ENCODE measurements around the gene PPFIA4.
A peak's percentile ranks its signal among the peaks of the same experiment; 100 is the strongest.

PPFIA4 gene

DNA sequence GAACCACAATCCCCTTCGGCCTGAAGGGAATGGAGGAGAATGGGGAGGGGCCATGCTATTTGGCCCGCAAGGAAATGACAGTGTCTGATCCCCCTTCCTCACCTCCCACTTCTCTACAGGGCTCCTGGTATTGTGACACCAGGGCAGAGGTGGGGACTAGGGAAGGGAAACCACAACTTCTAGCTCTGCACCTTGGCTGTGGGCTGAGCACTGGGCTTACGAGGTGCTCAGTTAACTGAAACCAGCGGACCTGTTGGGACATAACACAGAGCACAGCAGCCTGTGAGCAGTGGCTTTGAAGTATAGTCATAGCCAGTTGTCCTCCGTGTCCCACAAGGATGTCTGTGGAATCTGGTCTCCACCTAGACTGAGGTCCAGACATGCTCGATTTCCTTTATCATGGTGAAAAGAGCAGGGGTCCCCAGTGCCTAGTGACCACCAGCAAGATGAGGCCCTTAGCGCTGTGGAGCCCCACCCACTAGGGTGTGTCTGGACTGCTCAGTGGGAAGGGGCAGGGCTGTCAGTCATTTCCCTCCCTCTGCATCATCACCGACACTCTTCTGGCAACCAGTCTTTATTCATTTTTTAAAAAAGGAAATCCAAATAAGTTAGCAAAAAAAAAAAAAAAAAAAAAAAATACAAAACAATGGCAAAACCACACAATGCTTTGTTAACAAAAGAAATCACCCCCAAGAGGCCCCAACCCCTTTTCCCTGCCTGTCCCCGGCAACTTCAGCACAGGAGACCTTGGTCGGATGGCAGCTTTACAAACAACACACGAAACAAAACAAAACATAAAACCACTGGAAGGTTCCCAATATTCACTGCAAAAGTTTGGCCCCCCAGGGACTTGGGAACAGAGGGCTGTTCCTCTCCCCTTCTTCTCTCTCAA lies 56.5 kb downstream of the PPFIA4 start:
- no peak for DNase-seq (ENCODE audit: low read depth in 3 of 3)

DNA sequence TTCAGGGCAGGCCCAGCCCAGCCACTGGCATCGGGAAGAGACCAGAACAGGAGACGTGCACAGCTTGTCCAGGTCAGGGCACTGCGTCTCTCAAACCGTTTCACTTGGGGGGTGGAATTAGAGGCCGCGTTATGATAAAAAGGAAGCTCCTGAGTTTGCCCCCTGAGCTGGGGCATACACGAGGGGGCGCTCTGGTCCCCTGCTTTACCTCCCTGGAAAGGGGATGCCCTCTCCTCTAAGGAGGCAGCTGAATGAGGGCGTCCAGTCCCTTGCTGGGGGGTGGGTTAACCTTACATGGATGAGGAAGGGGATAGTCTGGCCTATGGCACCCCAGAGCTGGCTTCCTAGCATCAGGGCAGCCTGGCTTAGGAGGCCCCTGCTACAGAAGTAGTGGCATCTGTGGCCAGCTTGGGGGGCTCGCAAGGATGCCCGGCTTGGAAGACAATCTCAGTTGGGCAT lies 57.2 kb downstream of the PPFIA4 start:
- no peak for DNase-seq (ENCODE audit: low read depth in 3 of 3)

DNA sequence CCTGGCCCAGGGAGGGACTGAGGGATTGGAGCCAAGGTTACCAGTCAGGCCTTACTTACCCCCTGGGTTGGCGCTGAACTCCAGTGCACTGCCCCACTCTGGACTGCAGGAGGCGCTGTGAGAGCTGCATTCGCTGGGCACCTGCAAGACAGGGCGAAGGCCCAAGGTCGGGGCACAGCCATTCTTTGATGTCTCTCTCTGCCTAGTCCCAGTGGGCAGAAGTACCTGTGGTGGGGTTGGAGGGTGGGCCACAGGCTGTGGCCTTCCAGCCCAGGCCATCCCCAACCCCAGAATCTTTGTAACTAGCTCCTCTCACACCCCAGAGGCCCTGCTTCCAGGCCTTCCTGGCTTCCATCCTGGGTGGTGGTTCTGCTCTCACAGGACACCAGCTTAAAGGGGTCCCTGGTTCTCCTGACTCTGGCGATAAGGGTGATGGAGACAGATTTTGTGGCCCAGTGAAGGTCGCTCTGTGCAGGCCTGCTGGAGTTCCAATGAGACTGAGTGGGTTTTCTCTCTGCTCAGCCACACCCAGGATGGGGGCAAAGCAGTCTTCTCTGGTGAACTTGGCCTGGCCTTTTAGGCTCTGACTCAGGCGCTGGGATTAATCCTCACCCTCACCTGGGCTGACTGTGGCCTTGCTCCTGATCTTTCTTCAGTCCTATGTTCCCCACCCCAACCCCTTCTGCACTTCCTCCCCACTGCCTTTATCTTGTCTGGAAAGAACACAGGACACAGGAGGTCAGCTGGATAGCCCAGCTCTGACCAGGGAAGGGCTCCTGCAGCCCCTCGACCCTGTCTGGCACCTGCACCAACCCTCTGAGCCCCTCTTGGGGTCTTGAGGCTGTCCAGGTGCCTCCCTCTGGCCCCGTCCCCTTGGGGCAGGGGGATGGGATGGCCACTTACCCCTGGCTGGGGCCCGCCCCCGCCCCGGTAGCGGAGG lies 58.6 kb downstream of the PPFIA4 start:
- DNase-seq (ENCODE audit: low read depth in 3 of 3), result peak in 1 of 3 experiments; percentile 47

DNA sequence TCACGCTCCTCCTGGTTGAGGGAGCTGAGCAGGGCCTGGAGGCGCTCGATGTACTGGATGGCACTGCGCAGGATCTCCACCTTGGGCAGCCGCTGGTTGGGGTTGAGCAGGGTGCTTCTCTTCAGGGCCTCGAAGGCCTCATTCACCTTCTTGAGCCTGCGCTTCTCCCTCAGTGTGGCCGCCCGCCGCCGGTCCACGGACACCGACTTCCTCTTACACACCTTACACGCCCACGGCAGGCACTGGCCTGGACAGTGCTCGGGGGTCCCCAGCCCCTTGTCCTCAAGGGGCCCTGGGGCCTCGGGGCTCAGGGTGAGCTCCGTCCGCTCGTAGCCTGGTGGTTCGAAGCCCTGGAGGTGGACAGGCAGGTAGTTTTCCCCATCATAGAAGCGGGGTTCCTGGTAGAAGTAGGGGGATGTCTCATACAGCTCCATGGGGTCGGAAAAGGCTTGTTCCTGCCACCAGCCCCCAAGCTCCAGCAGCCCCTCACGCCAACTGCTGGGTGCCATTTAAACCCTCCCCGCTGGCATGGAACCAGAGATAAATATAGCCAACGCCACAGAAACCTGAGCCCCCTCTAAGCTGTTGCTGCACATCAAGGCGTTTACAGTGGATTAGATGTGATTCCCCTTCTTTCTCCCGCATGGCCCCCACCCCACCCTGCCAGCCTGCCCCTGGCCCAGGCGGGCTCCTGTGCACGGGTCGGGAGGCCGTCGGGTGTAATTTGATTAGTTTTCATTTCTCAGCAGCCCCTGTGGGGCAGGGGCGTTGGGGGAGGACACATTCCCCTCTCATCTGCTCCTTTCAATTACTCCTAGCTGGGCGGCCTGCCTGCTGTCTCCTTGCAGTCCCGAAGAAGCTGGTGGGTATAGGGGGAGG lies 59.5 kb downstream of the PPFIA4 start, which contains the start of gene MYOG:
MYOG (minus strand) TSS at position 485 of the 879 bp plus-strand sequence; CDS start at position 434, 51 bp downstream.
- no peak for DNase-seq (ENCODE audit: low read depth in 3 of 3)

DNA sequence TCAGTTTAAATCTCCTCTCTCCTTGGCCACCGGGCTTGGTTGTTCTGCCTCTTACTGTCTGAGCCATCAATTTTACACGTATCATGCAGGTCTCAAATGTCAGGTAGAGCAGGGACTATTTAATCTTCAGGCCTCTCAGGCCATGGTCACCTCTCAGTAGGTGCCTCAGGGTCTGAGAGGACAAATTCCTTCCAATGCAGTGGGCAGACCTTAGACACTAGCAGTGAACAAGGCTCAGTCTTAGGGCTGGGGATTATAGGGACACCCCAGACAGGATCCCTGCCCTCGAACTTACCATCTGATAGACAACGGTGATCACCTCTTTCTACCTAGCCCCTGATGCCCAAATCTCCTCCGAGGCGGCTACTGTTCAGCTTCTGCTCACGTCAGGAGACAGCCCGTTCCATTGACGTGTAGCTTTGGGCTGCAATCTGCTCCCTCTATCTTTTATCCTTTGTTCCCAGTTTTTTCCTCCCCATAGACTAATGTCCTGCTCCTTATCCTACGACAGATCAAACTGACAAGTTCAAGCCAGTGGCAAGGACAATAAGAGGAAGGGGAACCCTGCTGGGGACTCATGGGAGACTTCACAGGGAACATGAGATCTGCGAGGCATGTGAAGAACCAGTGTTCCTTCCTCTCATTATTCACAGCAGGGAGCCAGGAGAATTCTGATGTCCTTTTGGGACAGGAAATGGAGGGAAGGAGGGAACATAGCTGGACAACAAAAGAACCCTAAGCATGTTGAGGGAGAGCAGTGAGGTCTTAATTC lies 60.9 kb downstream of the PPFIA4 start:
- no peak for DNase-seq (ENCODE audit: low read depth in 3 of 3)

DNA sequence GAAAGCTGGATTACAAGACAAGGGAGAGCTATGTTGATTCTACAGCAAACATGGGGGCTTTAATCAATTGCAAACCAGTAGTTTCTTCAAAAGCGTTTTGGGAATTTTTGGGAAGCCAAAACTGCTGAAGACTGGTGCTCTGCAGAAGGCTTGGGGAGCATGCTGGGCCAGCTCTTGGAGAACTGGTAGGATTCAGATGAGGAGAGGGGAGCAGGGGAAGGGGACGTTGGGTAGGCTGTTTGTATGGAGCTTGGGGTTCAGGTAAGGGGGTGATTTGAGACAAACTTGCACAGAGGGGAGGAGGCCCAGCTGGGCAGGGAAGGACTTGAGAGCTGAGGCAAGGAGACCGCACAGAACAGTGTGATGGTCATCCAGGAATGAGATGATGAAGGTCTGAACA lies 62.1 kb downstream of the PPFIA4 start:
- no peak for DNase-seq (ENCODE audit: low read depth in 3 of 3)

DNA sequence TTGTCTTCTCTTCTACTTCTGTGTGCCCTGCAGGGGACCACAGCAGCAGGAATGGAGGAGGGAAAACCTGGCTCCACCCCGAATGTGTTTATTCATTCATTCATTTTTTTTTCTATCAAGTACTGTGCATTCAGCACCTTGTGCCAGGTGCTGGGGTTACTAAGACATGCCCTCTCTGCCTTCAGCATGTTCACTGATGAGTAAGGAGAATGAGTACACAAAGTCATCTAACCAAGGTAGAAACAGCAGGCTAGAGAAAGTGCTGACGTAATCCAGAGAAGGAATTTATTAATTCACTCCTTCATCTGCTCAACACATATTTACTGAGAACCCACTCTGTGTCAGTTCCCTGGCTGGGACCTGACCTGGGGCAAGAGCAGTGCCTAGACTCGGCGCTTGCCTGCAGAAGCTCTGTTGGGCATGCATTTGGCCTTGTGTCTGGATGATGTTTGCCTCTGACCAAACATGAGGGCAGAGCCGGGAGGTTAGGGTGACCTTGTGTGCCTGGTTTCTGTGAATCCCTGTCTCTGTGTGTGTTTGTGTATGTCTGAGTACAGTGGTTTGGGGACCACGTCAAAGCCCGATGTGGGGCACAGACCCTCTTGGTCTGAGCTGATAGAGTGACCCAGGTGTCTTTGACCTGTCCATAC lies 62.8 kb downstream of the PPFIA4 start:
- no peak for DNase-seq (ENCODE audit: low read depth in 3 of 3)

DNA sequence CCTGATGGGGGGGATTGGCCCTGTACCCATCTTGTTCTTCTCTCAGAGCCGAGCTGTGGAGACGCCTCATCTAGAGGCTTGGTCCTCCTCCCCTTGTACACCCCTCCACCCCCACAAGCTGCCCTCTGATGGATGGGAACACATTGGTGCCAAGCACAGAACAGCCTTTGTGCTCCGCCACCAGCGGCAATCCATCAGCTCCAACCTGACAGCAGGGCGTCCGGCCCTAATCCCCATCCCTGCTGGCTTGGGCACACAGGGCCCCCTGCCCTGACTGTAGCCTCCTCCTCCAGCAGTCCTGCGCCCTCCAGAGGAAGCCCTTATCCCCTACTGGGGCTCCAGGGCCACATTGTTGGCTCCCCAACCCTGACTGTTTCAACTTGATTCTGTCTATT lies 63.4 kb downstream of the PPFIA4 start:
- DNase-seq (ENCODE audit: low read depth in 3 of 3), result no peak

DNA sequence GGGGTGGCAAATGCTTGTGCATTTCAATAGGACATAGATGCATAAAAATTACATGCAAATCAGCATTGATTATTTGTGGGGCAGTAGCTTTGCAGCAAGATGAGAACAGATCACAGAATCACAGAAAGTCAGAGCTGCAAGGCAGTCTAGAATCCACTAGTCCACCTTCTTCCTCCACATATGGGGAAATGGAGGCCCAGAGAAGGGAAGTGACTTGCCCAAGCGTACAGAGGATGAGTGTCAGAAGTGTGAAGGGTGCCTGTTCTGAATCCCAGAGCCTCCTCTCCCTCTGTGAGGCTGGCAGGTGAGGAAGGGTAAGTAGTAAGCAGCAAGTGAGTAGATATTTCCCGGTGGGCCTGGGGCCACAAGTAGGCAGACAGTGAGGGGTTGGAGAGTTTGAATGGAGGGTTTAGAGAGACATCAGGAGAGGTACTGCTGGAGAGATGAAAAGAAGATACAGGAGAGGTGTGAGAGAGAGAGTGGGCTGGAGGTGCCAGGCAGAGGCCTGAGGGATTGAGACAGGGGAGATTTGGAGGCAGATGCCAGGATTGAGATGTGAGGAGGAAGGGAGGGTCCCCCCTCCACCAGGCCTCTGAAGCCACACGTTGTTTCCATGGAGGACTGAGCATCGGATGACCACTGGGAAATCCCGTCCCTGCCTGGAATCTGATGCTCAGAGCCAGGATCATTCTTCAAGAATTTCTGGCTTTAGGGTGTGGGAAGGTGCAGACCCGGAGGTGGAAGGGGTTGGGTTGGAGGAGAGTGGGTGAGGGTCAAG lies 64.3 kb downstream of the PPFIA4 start:
- no peak for DNase-seq (ENCODE audit: low read depth in 3 of 3)

DNA sequence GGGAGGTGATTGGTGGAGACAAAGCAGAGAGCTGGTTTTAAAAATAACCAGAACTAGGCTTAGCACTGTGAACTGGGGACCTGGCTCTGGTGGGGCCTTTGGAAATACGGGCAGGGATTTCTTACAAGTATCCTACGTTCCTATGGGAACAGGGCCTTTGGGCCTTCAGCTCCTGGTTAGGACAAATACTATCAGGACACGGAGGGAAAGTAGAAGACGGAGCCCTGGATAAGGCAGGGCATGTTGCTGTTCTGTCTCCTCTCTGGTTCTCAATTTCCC lies 64.8 kb downstream of the PPFIA4 start:
- no peak for DNase-seq (ENCODE audit: low read depth in 3 of 3)

DNA sequence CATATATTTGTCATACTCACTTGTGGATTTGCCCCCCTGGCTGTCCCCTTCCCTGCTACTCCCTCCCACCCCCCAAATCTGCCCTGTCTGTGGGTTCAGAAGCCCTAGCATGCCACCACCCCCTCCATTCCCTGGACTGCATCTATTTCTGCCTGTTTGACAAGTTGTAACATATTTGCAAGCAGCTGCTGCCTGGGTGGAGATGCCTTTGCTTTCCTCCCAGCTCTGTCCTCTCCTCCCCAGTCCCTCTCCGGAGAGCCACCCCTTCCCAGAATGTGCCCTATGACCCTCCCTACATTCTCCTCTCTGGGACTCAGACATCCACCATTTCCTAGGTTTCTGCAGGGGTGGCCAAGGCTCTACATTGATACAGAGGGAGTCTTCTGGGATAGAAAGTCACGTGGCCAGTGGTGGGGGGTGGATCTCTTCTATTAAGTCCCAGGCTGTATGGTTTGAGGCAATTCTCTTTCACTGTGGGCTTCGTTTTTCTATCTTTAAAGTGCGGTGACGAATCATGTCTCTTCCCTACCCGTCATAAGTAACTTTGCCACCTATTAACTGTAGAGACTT lies 65.6 kb downstream of the PPFIA4 start:
- no peak for DNase-seq (ENCODE audit: low read depth in 3 of 3)

DNA sequence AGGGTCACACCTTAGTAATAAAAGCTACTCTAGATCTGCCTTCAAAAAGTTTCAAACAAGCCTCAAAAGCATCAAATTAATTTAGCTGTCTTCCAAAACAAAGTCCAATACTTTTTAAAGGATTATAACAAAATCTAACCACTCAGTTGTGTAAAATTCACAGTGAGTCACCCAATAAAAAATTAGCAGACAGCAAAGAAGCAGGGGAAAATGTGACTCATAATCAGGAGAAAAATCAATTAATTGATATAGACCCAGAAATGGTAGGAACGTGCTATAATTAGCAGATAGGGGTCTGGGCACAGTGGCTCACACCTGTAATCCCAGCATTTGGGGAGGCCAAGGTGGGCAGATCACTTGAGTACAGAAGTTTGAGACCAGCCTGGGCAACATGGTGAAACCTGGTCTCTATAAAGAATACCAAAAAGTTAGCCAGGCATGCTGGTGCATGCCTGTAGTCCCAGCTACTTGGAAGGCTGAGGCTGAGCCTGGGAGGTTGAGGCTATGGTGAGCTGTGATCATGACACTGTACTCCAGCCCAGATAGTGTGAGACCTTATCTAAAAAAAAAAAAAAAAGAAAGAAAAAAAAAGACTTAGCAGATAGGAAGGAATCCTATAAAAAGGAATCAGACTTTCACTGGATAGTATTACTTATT lies 67.6 kb downstream of the PPFIA4 start:
- DNase-seq (ENCODE audit: low read depth in 3 of 3), result no peak

DNA sequence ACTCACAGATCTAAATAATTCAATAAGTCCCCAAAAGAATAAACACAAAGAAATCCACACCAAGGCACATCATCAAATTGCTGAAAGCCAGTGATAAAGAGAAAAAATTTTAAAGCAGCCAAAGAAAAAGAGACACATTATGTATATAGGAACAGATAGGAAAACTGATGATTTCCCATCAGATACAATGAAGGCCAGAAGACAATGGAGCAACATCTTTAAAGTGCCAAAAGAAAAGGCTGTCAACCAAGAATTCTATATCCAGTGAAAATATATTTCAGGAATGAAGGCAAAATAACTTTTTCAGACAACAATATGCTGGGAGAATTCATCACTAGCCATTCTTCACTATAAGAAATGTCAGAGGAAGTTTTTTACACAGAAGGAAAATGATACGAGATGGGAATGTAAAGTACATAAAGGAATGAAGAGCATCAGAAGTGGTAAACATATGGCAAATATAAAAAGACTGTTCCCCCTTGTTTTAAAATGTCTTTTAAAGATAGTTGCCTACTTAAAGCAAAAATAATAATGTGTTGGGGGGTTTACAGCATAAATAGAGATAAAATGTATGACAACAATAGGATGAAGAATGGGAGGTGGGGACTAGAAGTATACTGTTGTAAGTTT lies 68.9 kb downstream of the PPFIA4 start:
- no peak for DNase-seq (ENCODE audit: low read depth in 3 of 3)

DNA sequence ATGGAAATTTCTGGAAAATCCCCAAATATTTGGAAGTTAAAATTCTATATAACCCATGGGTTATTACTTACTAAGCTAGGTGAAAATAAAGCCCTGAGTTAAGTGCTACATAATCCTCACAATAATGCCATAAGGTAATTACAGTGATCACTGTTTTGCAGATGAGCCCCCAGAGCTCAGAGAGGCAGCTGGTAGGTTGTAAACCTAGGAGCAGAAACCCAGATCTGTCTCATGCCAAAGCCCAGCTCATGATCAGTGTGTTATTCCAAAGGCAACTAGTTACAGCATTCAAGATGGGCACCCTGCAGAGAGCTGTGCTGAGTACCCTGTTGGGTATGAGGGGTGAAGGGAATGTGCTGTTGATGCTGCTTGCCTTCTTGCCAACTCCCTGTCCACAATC lies 70.3 kb downstream of the PPFIA4 start:
- no peak for DNase-seq (ENCODE audit: low read depth in 3 of 3)

DNA sequence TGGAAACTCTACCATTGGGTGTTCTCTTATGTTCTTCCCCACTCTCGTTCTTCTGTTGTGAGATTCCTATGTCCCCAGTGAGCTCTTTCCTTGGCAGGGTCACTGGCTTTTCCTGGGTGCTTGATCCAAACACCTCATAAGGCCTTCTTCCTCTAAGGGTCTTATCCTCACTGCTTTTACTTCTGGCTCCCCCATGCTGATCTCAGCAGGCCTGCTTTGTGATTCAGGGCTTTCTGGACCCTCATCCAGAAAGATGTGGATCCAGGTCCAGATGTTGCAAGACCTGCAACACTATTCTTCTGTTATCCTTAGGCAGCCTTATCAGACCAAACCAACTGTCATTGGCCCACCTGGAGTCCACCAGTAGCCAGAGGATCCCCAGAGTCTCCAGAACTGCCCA lies 70.7 kb downstream of the PPFIA4 start:
- no peak for DNase-seq (ENCODE audit: low read depth in 3 of 3)

DNA sequence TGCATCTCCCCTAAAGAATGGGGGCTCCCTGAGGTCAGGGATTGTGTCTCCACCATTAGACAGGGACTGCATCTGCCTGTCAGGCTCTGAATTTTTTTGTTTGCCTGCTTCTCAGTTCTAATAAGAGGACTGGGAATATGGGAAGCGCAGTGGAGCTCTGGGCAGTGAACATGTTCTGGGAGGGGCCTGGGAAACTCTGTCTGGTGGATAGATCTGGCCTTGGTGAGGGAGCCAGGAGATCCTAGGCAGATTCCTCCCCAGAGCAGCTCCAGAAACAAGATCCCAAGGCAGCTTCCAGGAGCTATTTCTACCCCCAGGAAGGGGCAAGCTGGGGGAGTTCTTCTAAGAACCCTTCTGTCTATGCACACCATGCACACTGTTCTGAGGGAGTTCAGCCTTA lies 72.2 kb downstream of the PPFIA4 start:
- DNase-seq (ENCODE audit: low read depth in 3 of 3), result no peak

DNA sequence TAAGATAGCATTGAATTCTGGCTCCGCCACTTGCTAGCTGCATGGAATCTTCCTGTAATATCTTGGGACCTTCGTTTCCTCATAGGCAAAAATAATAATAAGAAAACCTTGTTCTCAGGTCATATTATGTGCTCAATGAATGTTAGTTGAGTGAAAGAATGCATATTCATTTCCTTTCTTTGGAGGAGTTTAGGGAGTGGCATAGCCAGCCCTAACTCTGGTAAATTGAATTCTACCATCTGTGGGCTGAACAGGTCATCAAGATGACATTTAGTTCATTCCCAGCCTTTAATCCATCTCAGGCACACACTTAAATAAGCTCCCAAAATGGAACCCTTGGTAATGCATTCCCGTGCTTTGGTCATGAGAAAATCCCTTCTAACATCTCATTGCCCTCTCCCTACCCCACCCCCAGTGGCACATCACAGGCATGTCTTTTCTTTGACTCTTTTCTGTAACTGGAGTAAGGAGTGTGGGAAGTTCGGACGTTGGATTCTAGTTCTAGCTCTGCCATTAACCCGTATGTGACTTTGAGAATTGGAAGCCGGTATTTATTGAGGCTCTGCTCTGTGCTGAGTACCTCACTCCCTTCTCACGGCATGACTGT lies 72.7 kb downstream of the PPFIA4 start:
- DNase-seq (ENCODE audit: low read depth in 3 of 3), result no peak

Data from stimulated activated CD4-positive, alpha-beta T cell treated with anti-CD3 and anti-CD28 coated beads, TNF-alpha, amount 100 ng/mL, for 24 hours (primary cell).